ENCODE results near the gene HDAC4.

- TF ChIP-seq CTCF (IDR thresholded peaks at IDR 0.05) (no peak), EZH2 (IDR thresholded peaks at IDR 0.05; ENCODE audit: borderline replicate concordance, insufficient read depth, low read depth, low read length, poor library complexity, severe bottlenecking) (no peak)
Measured at GRCh38 chr2:239232195-239232578, 168.6 kb downstream of the HDAC4 start.
